HUES6 (cell line): Measurements from ENCODE around the gene IER2.
"Not testable (repeated sequence)": the region's sequence is repeated elsewhere in the genome, so short reads cannot be mapped to it uniquely, and the experiment has no call there.

ENCODE experiments used
- H3K27ac ChIP-seq: 2 replicates; pipeline ENCODE4 v1.7.0; 2013; ENCODE audit warnings: low read depth, mild to moderate bottlenecking, low read length, inconsistent platforms
- H3K27me3 ChIP-seq: 2 replicates; pipeline ENCODE4 v1.6.1; 2013; ENCODE audit warnings: low read length; ENCODE audit not compliant: control insufficient read depth, insufficient read depth
- H3K36me3 ChIP-seq: 2 replicates; pipeline ENCODE4 v1.6.1; 2013; ENCODE audit warnings: low read length; ENCODE audit not compliant: control insufficient read depth, insufficient read depth
- H3K4me1 ChIP-seq: 2 replicates; pipeline ENCODE4 v1.6.1; 2013; ENCODE audit warnings: low read length; ENCODE audit not compliant: control insufficient read depth, insufficient read depth
- H3K4me3 ChIP-seq: 2 replicates; pipeline ENCODE4 v1.5.1; 2013; ENCODE audit warnings: low read depth, low read length
- H3K9ac ChIP-seq: one replicate; pipeline ENCODE4 v1.6.1; 2013; ENCODE audit warnings: mild to moderate bottlenecking, low read length
- H3K9me3 ChIP-seq: 2 replicates; pipeline ENCODE4 v1.6.1; 2013; ENCODE audit warnings: low read depth, low read length; ENCODE audit not compliant: control insufficient read depth, insufficient read depth

Gene IER2

DNA sequence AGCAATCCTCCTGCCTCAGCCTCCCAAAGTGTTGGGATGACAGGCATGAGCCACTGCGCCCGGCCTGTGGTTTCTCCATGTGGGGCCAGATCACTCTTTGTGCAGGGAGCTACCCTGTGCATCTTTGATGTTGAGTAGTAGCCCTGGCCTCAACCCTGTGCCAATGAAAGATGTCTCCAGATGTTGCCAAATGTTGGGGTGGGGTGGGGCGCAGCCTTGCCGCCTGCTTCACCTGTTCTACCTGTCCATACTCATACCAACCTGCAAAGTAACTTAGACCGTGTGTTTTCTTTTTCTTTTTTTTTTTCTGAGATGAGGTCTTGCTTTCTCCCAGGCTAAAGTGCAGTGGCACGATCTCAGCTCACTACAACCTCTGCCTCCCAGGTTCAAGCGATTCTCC is 20.9 kb downstream of the IER2 start:
- Histone ChIP-seq H3K4me1 (peaks cover 26% of the 10 kb centered on the region), H3K27ac (no peak overlapping the region), H3K36me3 (no peaks in the 10 kb centered on the region), H3K9ac (no peak overlapping the region), H3K27me3 (no peaks in the 10 kb centered on the region), H3K4me3 (no peak overlapping the region), H3K9me3 (no peaks in the 10 kb centered on the region)

DNA sequence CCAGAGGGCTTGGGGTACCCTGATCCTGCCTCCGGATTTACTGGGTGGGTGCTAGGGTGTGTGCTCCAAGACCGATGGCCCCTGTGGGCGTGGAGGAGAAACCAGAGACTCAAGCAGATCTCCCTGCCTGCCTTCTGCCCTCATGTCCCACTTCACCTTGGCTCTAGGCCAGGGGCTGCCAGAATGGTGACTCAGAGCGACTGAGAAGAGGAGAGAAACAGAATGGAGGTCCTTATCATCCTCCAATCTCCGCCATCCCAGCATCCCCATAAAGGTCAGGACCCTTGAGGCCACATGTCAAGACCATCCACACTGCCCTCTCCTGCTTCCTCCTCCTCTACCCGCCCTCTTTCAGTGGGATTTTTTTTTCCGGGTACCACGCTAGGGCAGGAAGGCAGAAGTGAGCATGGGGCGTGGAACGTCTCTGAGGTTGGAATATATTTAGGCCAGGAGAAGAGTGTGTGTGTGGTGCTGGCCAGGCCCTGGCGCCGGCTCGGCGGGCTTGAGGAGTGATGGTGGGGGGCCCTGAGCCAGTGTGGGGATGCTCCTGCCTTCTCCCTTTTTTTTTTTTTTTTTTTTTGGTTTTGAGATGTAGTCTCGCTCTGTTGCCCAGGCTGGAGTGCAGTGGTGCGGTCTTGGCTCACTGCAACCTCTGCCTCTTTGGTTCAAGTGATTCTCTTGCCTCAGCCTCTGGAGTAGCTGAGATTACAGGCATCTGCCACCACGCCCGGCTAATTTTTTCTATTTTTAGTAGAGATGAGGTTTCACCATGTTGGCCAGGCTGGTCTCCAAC is 22.3 kb downstream of the IER2 start:
- Histone ChIP-seq H3K9me3 (no peaks in the 10 kb centered on the region), H3K4me1 (peaks cover 19% of the 10 kb centered on the region), H3K36me3 (no peaks in the 10 kb centered on the region), H3K27me3 (no peaks in the 10 kb centered on the region), H3K4me3 (no peak overlapping the region), H3K9ac (no peak overlapping the region), H3K27ac (no peak overlapping the region)

DNA sequence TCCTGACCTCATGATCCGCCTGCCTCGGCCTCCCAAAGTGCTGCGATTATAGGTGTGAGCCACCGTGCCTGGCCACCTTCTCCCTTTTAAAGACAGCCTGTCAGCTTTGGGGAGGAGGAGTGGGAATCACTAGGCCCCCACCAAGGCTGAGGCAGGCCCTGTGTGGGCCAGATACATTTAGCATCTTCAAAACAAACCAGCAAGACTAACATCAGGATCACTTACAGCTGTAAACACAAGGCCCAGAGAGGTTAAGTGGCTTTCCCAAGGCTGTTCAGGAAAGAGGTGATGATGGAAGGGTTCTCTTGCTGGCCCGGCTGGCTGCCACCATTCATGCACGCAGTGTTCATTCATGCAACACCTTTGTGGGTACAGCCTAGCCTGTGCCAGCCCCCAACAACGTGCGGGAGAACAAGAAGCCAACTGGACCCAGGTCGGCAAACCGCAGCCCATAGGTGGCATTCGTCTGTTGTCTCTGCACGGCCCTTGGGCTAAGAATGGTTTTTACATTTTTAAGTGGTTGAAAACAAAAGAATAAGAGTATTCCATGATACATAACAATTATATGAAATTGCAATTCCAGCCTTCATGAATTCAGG is 23.0 kb downstream of the IER2 start:
- no peak overlapping the region for H3K4me3 ChIP-seq
- H3K27ac ChIP-seq: no peak overlapping the region
- H3K9ac ChIP-seq: no peak overlapping the region
- H3K27me3 ChIP-seq: no peaks in the 10 kb centered on the region
- no peaks in the 10 kb centered on the region for H3K36me3 ChIP-seq
- peaks cover 14% of the 10 kb centered on the region; the same call in 1 of the 2 replicates for H3K4me1 ChIP-seq
- no peaks in the 10 kb centered on the region for H3K9me3 ChIP-seq

DNA sequence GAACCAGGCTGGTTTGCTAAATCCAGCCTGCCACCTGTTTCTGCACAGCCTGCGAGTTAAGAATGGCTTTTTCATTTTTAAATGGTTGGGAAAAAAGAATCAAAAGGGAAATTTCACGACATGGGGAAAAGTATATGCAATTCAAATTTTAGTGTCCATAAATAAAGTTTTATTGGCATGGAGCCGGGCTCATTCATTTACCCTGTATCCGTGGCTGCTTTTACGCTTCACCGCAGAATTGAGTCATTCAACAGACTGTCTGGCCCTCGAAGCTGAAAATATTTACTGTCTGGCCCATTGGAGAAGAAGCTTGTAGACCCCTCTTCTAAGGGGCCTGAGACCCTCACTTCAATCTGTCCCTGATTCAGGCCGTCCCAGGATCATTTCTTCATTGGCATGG is 26.1 kb downstream of the IER2 start:
- Histone ChIP-seq H3K4me1 (peaks cover 8% of the 10 kb centered on the region; the same call in 1 of the 2 replicates), H3K27me3 (no peaks in the 10 kb centered on the region), H3K36me3 (no peaks in the 10 kb centered on the region), H3K9me3 (no peaks in the 10 kb centered on the region), H3K27ac (no peak overlapping the region), H3K4me3 (no peak overlapping the region), H3K9ac (no peak overlapping the region)

DNA sequence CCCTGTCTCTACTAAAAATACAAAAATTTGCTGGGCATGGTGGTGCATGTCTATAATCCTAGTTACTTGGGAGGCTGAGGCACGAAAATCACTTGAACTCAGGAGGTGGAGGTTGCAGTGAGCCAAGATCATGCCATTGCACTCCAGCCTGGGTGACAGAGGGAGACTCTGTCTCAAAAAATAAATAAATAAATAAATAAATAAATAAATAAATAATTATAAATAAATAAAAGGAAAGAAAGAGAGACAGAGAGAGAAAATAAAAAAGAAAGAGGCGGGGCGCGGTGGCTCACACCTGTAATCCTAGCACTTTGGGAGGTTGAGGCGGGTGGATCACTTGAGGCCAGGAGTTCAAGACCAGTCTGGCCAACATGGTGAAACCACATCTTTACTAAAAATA is 27.4 kb downstream of the IER2 start:
- not testable (repeated sequence) for H3K27me3 ChIP-seq, H3K36me3 ChIP-seq, H3K4me3 ChIP-seq, H3K9ac ChIP-seq, H3K27ac ChIP-seq, H3K4me1 ChIP-seq, H3K9me3 ChIP-seq

DNA sequence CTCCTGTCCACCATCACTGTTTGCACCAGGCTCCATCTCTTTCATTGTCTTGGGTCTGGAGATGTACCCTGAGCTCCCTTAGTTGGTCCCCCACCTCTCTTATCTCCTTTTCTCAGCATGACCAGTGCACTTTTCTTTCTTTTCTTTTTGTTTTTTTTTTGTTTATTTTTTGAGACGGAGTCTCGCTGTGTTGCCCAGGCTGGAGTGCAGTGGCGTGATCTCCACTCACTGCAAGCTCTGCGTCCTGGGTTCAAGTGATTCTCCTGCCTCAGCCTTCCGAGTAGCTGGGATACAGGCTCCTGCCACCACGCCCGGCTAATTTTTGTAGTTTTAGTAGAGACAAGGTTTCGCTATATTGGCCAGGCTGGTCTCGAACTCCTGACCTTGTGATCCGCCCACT is 28.1 kb downstream of the IER2 start:
- not testable (repeated sequence) for H3K9ac ChIP-seq, H3K9me3 ChIP-seq, H3K27ac ChIP-seq, H3K27me3 ChIP-seq, H3K36me3 ChIP-seq, H3K4me3 ChIP-seq, H3K4me1 ChIP-seq

DNA sequence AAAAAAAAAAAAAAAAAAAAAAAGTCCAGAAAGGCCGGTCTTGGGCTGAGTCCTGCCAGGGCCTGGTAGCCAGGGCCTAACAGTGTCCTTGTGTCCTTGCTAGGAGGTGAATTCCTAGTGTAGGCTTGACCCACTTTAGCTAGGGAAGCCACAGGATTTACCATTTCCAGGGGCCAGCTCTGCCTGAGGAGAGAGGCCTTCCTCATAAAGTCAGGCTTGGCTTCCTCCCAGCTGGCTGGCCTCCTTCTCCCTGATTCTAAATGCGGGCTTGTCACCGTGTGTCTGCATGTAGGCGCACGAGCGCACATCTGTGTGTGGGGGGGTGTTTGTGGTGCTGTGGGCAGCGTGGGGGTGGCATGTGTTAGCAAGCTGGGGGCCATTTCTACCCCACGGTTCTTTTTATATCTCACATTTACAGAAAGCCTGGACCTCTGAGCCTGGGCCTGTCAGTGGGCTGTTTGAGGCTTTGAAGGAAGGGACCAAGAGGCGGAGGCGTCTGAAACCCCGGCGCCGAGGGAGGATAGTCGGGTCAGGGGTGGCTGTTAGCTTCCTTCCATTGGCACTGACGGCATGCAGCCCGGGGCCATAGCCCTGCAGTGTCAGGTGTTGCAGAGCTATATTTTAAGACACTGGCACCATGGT is 31.7 kb downstream of the IER2 start:
- Histone ChIP-seq H3K27ac (peak overlapping the region; percentile 47; the same call in 1 of the 2 replicates), H3K4me3 (no peak overlapping the region), H3K36me3 (no peaks in the 10 kb centered on the region), H3K9me3 (peaks cover 3% of the 10 kb centered on the region; the same call in 1 of the 2 replicates), H3K27me3 (no peaks in the 10 kb centered on the region), H3K9ac (peak overlapping the region; percentile 16), H3K4me1 (peaks cover 4% of the 10 kb centered on the region; the same call in 1 of the 2 replicates)

DNA sequence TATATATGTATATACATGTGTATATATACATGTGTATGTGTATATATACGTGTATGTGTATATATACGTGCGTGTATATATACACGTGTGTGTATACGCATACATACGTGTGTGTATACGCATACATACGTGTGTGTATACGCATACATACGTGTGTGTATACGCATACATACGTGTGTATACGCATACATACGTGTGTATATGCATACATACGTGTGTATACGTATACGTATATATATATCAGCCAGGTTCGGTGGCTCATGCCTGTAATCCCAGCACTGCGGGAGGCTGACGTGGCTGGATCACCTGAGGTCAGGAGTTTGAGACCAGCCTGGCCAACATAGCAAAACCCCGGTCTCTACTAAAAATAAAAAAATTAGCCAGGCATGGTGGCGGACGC is 34.7 kb downstream of the IER2 start:
- not testable (repeated sequence) for H3K9me3 ChIP-seq, H3K36me3 ChIP-seq, H3K4me3 ChIP-seq, H3K9ac ChIP-seq, H3K27ac ChIP-seq, H3K27me3 ChIP-seq, H3K4me1 ChIP-seq

DNA sequence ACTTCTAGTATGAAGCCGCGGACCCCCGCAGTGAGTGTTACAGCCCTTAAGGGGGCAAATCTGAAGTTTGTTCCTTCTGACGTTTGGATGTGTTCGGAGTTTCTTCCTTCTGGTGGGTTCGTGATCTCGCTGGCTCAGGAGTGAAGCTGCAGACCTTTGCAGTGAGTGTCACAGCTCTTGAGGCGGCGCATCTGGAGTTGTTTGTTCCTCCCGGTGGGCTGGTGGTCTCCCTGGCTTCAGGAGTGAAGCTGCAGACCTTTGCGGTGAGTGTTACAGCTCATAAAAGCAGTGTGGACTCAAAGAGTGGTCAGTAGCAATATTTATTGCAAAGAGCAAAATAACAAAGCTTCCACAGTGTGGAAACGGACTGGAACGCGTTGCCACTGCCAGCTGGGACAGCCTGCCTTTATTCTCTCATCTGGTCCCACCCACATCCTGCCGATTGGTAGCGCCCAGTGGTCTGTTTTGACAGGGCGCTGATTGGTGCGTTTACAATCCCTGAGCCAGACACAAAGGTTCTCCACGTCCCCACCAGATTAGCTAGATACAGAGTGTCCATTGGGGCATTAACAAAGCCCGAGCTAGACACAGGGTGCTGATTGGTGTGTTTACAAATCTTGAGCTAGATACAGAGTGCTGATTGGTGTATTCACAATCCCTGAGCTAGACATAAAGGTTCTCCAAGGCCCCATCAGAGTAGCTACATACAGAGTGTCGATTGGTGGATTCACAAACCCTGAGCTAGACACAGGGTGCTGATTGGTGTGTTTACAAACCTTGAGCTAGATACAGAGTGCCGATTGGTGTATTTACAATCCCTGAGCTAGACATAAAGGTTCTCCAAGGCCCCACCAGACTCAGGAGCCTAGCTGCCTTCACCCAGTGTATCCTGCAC is 35.8 kb downstream of the IER2 start:
- not testable (repeated sequence) for H3K36me3 ChIP-seq, H3K27ac ChIP-seq, H3K4me1 ChIP-seq, H3K9ac ChIP-seq, H3K27me3 ChIP-seq, H3K4me3 ChIP-seq, H3K9me3 ChIP-seq

DNA sequence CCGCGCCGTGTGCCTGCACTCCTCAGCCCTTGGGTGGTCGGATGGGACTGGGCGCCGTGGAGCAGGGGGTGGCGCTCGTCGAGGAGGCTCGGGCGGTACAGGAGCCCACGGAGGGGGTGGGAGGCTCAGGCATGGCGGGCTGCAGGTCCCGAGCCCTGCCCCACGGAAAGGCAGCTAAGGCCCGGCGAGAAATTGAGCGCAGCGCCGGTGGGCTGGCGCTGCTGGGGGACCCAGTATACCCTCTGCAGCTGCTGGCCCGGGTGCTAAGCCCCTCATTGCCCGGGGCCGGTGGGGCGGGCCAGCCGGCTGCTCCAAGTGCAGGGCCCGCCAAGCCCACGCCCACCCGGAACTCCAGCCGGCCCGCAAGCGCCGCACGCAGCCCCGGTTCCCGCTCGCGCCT is 36.5 kb downstream of the IER2 start:
- not testable (repeated sequence) for H3K27ac ChIP-seq, H3K9ac ChIP-seq, H3K9me3 ChIP-seq, H3K4me1 ChIP-seq, H3K27me3 ChIP-seq, H3K4me3 ChIP-seq, H3K36me3 ChIP-seq
